ENCODE results near the gene IKBKE.
"Not testable (repeated sequence)": the region's sequence is repeated elsewhere in the genome, so short reads cannot be mapped to it uniquely, and the experiment has no call there.

IKBKE gene

DNA sequence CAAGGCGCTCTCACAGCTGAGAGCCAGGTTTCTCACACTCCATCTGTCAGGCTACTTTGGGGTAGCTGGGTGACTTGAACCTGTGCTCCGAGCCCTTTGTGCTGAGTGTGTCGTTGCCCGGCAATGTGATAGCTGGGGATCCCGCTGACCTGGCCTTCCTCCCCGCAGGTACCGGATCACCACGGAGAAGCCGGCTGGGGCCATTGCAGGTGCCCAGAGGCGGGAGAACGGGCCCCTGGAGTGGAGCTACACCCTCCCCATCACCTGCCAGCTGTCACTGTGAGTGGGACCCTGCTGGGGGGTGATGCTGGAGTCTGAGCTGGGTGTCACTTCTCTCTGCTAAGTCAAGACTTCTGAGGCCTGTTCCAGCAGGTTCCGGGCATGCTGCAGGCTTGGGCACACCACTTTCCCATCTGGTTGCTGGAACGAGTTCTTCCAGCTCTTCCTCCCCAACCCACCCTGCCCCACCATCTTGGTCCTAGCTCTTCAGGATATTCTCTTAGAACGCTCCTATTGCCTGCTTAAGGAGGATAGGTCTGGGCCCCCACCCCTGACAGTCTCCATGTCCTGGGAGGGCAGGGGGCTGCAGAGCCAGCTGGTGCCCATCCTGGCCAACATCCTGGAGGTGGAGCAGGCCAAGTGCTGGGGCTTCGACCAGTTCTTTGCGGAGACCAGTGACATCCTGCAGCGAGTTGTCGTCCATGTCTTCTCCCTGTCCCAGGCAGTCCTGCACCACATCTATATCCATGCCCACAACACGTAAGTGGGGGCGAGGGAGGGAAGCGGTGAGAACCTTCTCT is 7.5 kb downstream of the IKBKE start:
- FAIRE-seq (no peak), DNase-seq (ENCODE audit: insufficient read length, low spot score) (no peak)
- TF ChIP-seq PAX5 (IDR thresholded peaks at IDR 0.05; ENCODE audit: insufficient read depth, low read length, severe bottlenecking): no peak
- TF ChIP-seq TAF1 (IDR thresholded peaks at IDR 0.05; ENCODE audit: low read depth, low read length): no peak
- no peak for TF ChIP-seq POU2F2 (IDR thresholded peaks at IDR 0.05; ENCODE audit: low read depth, low read length)
- no peak for TF ChIP-seq POLR2A (IDR thresholded peaks at IDR 0.05; ENCODE audit: low read depth, low read length)
- no peak for TF ChIP-seq SPI1 (IDR thresholded peaks at IDR 0.05; ENCODE audit: low read depth, low read length)
- no peak for TF ChIP-seq POLR2AphosphoS5 (IDR thresholded peaks at IDR 0.05; ENCODE audit: low read depth, low read length)

DNA sequence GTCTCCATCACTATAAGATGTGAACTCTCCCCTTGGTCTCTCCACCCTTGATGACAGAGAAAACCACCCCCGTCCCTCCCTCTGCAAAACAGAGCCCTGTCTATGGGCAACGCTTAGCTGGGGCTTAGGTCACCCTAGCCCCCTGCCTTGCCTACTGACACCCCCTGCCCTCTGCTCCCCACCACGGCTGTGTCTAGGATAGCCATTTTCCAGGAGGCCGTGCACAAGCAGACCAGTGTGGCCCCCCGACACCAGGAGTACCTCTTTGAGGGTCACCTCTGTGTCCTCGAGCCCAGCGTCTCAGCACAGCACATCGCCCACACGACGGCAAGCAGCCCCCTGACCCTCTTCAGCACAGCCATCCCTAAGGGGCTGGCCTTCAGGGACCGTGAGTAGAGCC is 8.5 kb downstream of the IKBKE start:
- FAIRE-seq (no peak), DNase-seq (ENCODE audit: insufficient read length, low spot score) (no peak)
- TF ChIP-seq PAX5 (IDR thresholded peaks at IDR 0.05; ENCODE audit: insufficient read depth, low read length, severe bottlenecking): no peak
- no peak for TF ChIP-seq POLR2AphosphoS5 (IDR thresholded peaks at IDR 0.05; ENCODE audit: low read depth, low read length)
- no peak for TF ChIP-seq POLR2A (IDR thresholded peaks at IDR 0.05; ENCODE audit: low read depth, low read length)
- TF ChIP-seq SPI1 (IDR thresholded peaks at IDR 0.05; ENCODE audit: low read depth, low read length): no peak
- TF ChIP-seq POU2F2 (IDR thresholded peaks at IDR 0.05; ENCODE audit: low read depth, low read length): no peak
- TF ChIP-seq TAF1 (IDR thresholded peaks at IDR 0.05; ENCODE audit: low read depth, low read length): no peak

- FAIRE-seq: peak; percentile 90
- TF ChIP-seq POLR2AphosphoS5 (IDR thresholded peaks at IDR 0.05; ENCODE audit: low read depth, low read length) (no peak), POU2F2 (IDR thresholded peaks at IDR 0.05; ENCODE audit: low read depth, low read length) (no peak), TAF1 (IDR thresholded peaks at IDR 0.05; ENCODE audit: low read depth, low read length) (no peak), POLR2A (IDR thresholded peaks at IDR 0.05; ENCODE audit: low read depth, low read length) (no peak), SPI1 (IDR thresholded peaks at IDR 0.05; ENCODE audit: low read depth, low read length) (no peak)
These were observed 9.2 kb downstream of the IKBKE start for GRCh38 chr1:206479183-206480125.

DNA sequence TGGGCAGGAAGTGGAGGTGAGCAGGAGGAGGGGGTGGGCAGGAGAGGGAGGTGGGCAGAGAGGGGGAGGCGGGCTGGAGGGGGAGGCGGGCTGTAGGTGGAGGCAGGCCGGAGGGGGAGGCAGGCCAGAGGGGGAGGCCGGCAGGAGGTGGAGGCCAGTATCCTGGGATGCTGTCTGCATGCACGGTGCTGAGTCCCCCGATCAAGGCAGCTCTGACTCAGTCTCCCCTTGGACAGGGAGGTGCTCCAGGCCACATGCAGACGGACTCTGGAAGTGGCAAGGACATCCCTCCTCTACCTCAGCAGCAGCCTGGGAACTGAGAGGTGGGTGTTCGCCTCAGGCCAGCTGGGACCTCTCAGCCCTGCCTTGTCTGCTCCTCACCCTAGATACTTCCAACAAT is 9.9 kb downstream of the IKBKE start:
- FAIRE-seq: no peak
- DNase-seq (ENCODE audit: insufficient read length, low spot score): no peak
- TF ChIP-seq POU2F2 (IDR thresholded peaks at IDR 0.05; ENCODE audit: low read depth, low read length) (no peak), SPI1 (IDR thresholded peaks at IDR 0.05; ENCODE audit: low read depth, low read length) (no peak), TAF1 (IDR thresholded peaks at IDR 0.05; ENCODE audit: low read depth, low read length) (no peak), POLR2A (IDR thresholded peaks at IDR 0.05; ENCODE audit: low read depth, low read length) (no peak), POLR2AphosphoS5 (IDR thresholded peaks at IDR 0.05; ENCODE audit: low read depth, low read length) (no peak), PAX5 (IDR thresholded peaks at IDR 0.05; ENCODE audit: insufficient read depth, low read length, severe bottlenecking) (no peak)

More at GRCh38 chr1:206479183-206480125, 9.2 kb downstream of the IKBKE start:
- peak; percentile 89 for DNase-seq (ENCODE audit: insufficient read length, low spot score)

- TF ChIP-seq POU2F2 (IDR thresholded peaks at IDR 0.05; ENCODE audit: low read depth, low read length): no peak
- TF ChIP-seq SPI1 (IDR thresholded peaks at IDR 0.05; ENCODE audit: low read depth, low read length): no peak
- no peak for TF ChIP-seq TAF1 (IDR thresholded peaks at IDR 0.05; ENCODE audit: low read depth, low read length)
- no peak for TF ChIP-seq POLR2AphosphoS5 (IDR thresholded peaks at IDR 0.05; ENCODE audit: low read depth, low read length)
- TF ChIP-seq PAX5 (IDR thresholded peaks at IDR 0.05; ENCODE audit: insufficient read depth, low read length, severe bottlenecking): no peak
- no peak for TF ChIP-seq POLR2A (IDR thresholded peaks at IDR 0.05; ENCODE audit: low read depth, low read length)
- DNase-seq (ENCODE audit: insufficient read length, low spot score) (no peak), FAIRE-seq (no peak)
These were observed 12.3 kb downstream of the IKBKE start for GRCh38 chr1:206482611-206483010.

- not testable (repeated sequence) for DNase-seq (ENCODE audit: insufficient read length, low spot score); FAIRE-seq
These were observed 13.6 kb downstream of the IKBKE start for GRCh38 chr1:206483864-206484263.

GRCh38 chr1:206484901-206485300 is 14.6 kb downstream of the IKBKE start:
- TF ChIP-seq POU2F2 (IDR thresholded peaks at IDR 0.05; ENCODE audit: low read depth, low read length) (no peak), POLR2A (IDR thresholded peaks at IDR 0.05; ENCODE audit: low read depth, low read length) (no peak), PAX5 (IDR thresholded peaks at IDR 0.05; ENCODE audit: insufficient read depth, low read length, severe bottlenecking) (no peak), POLR2AphosphoS5 (IDR thresholded peaks at IDR 0.05; ENCODE audit: low read depth, low read length) (no peak), SPI1 (IDR thresholded peaks at IDR 0.05; ENCODE audit: low read depth, low read length) (no peak), TAF1 (IDR thresholded peaks at IDR 0.05; ENCODE audit: low read depth, low read length) (no peak)
- DNase-seq (ENCODE audit: insufficient read length, low spot score) (no peak), FAIRE-seq (no peak)

GRCh38 chr1:206486995-206487788 is 16.9 kb downstream of the IKBKE start:
- FAIRE-seq (no peak), DNase-seq (ENCODE audit: insufficient read length, low spot score) (no peak)
- TF ChIP-seq SPI1 (IDR thresholded peaks at IDR 0.05; ENCODE audit: low read depth, low read length) (no peak), POU2F2 (IDR thresholded peaks at IDR 0.05; ENCODE audit: low read depth, low read length) (no peak), POLR2A (IDR thresholded peaks at IDR 0.05; ENCODE audit: low read depth, low read length) (no peak), PAX5 (IDR thresholded peaks at IDR 0.05; ENCODE audit: insufficient read depth, low read length, severe bottlenecking) (no peak)

DNA sequence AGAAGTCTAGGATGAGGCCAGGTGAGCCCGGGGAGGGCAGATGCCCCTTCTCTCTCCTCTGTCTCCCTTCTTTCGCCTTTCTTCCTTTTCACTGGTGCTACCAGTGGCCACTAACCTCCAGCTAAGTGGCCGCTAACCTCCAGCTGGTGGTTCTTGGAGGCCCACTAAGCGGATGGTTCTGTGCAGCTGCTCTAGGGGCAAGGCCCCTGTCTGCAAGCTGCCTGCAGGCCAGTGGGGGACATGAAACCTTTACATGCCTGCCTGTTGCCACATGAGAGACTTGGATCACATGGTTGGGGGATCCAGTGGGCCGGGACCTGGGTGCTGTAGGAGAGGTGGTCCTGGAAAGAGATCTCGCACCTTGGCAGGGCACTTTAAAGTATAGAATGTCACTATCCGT is 17.7 kb downstream of the IKBKE start:
- FAIRE-seq (no peak), DNase-seq (ENCODE audit: insufficient read length, low spot score) (no peak)
- no peak for TF ChIP-seq PAX5 (IDR thresholded peaks at IDR 0.05; ENCODE audit: insufficient read depth, low read length, severe bottlenecking)
- no peak for TF ChIP-seq POU2F2 (IDR thresholded peaks at IDR 0.05; ENCODE audit: low read depth, low read length)
- TF ChIP-seq SPI1 (IDR thresholded peaks at IDR 0.05; ENCODE audit: low read depth, low read length): no peak
- no peak for TF ChIP-seq TAF1 (IDR thresholded peaks at IDR 0.05; ENCODE audit: low read depth, low read length)
- no peak for TF ChIP-seq POLR2A (IDR thresholded peaks at IDR 0.05; ENCODE audit: low read depth, low read length)
- TF ChIP-seq POLR2AphosphoS5 (IDR thresholded peaks at IDR 0.05; ENCODE audit: low read depth, low read length): no peak
